ENCODE measurements around the gene FIG4.

Gene FIG4

DNA sequence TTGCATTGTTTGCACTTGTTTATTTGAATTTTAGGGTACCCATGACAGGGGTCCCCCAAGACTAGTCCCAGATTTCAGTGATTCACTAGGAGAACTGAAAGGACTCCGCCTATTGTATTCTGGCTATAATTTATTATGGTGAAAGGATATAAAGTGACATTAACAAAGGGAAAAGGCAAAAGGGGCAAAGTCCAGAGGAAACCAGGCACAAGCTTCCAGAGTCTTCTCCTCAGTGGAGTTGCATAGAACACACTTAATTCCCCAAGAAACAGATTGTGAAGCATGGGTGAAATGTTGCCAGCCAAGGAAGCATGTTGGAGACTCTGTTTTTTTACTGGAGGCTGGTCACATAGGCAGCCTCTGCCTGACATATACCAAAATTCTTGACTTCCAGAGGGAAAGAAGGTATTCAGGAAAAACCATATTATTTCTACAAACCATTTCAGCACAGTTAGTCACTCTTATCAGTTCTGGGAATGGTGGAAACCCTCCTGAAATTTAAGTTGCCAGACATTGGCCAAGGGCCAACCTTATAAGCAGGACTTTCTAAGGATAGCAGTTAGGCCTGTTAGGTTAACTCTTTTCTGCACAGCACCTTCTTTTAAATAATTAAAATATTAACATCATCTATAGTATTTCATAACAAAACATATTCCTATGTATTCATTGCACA, 71.8 kb downstream of the FIG4 start:
- no peak for DNase-seq

DNA sequence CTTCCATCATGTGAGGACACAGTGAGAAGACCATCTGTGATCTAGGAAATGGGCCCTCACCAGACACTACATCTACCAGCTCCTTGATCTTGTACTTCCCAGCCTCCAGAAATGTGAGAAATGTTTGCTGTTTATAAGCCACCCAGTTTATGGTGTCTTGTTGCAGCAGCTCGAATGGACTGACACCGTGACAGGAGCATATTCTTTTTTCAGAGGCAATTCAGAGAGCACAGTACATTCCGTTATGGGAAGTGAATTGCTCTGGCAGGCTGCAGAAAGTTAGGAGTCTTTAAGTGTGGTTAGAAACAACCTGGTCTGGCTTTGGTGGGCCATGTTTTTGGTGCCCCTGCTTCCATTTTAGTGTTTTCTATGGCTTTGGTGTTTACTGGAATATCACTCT, 75.1 kb downstream of the FIG4 start:
- DNase-seq = no peak

DNA sequence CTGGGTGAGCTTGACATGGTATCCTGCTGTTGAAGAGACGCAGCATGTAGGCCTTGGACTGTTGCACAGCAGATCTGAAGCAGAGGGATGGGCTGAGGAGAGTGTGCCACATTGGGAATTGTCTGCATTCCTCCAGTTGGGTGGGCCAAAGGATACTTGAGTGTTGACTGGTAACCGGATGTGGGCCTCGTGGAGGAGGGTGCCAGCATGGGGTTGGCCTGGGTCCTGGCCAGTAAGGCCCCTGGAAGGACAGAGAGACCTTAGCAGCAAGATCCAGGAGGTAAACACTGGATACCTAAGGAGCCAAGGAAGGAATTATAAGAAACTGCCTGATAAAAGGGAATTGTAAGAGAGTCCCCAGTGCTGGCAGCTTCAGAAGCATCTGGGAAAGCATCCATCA, 76.9 kb downstream of the FIG4 start:
- DNase-seq = no peak

DNA sequence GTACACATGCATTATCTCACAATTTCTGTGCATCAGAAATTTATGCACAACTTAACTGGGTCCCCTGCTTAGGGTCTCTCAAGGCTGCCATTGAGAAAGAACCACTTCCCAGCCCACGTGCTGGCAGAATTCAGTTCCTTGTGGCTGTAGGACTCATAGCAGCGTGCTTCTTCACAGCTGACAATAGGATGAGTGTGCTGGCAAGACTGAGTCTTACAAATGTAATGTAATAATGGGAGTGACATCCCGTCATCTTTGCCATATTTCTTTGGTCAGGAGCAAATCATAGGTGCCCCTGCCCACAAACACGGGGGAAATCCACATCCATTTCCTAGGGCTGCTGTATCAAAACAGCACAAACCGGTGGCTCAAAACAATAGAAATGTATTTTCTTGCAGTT, 77.4 kb downstream of the FIG4 start:
- DNase-seq = no peak

DNA sequence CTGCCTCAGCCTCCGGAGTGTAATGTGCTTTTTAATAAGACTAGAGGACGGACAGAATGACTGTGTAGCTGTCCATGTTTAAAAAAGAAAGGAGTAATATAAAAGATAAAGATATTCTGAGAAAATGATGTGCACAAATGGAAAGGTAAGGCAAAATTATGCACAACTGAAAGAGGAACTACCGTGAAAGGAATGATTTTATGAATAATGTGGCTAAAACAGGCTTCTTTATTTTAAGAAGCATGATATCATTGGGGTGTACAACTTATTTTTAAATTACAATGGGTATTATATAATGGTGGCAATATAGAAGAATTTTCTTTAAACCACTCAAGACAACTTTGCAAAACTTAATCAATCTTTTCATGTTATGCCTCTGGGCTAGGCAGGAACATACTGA, 78.1 kb downstream of the FIG4 start:
- no peak for DNase-seq

DNA sequence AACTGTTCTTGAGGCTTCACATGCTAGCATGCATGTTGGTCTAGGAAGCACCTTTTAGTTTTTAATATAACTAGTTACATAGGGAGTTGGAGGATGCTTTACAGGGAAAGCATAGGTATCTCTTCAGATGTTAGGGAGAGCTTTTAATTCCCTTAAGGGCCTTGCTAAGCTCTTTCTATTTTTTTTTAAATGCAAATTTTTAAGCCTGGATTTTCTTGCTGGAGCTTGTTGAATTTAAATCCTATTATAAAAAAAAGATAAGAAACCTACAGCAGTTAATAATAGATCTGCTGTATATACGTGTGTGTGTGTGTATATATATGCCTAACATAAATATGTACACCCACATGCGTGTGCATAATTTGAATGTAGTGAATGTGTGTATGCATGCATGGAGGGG, 79.0 kb downstream of the FIG4 start:
- no peak for DNase-seq

DNA sequence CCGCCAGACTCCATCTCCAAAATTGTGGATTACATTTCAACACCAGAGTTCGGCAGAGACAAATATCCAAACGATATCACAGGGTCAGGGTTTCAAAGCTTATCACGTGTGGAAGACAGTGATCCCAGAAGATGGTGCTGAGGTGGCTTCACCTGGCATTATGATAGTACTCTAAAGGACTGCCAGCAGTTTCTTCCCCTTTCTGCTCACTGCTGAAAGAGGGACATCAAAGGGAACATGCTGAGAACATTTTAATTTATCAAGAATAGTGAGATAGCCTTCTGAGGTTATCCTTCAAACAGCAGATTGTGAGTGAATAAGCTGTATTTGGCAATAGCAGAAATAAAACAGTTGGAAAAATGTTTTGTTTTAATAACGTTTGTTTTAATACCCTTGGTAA, 79.7 kb downstream of the FIG4 start:
- DNase-seq = no peak

DNA sequence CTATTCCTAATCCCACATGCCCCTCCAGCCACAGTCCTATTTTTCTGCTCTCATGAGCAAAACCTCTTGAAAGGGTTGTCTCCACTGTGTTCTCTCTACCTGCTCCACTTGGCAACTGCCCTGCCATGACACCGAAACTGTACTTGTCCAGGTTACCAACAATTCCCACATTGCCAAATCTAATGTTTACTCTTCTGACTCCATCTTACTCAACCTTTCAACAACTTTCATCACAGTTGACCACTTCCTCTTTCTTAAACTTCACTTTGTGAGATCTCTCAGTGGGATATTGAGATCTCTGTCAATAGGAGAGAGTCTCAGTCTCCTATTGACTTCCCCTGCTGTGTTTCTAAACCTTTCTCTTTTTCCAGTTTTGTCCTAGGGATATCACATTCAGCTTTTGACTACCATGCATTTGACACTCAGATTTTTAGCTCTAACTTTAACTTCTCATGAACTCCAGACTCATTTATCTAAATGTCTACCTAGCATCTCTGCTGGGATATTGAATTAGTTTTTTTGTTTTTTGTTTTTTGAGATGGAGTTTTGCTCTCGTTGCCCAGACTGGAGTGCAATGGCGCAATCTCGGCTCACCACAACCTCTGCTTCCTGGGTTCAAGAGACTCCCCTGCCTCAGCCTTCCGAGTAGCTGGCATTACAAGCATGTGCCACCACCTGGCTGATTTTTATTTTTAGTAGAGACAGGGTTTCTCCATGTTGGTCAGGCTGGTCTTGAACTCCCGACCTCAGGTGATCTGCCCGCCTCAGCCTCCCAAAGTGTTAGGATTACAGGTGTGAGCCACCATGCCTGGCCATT, 81.1 kb downstream of the FIG4 start:
- DNase-seq = peak in 1 of 2 donors; percentile 7

DNA sequence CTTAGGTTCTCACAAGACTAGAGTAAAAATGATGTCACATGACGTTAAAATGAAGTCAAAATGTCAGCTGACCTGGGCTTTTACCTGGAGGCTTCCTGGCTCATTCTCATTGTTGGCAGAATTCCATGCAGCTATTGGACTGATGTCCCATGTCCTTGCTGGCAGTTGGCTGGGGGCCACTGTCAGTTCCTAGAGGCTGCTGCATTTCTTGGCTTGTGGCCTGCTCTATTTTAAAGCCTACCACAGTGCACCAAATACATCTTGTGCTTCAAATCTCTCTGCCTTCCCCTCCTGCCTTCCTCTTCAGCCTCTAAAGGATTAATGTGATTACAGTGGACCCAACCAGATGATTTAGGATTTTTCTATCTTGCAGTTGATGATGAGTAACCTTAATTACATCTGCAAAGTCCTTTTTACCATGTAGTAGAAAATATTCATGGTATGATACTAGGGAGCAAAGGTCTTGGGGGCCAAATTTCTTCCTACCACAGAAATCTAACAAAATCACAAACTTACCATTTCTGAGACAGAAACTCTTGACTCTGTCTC, 81.9 kb downstream of the FIG4 start:
- no peak for DNase-seq

DNA sequence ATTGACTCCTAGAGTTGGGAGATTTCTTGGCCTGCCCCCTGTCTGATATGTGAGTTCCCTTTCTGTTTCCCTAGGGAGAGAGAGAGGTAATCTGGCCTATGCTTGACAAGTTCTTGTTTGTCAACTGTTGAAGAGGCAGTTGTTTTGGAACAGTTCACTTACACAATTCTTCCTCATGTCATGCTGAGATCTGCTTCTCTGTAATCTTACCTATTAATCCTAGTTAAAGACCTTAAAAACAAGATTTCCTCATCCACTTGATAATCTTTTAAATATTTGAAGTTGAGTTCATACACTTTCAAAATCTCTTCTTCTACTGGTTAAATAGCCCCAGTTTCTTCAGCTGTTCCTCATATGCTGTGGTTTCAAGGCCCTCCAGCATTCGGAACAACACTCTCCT, 89.9 kb downstream of the FIG4 start:
- no peak for DNase-seq

DNA sequence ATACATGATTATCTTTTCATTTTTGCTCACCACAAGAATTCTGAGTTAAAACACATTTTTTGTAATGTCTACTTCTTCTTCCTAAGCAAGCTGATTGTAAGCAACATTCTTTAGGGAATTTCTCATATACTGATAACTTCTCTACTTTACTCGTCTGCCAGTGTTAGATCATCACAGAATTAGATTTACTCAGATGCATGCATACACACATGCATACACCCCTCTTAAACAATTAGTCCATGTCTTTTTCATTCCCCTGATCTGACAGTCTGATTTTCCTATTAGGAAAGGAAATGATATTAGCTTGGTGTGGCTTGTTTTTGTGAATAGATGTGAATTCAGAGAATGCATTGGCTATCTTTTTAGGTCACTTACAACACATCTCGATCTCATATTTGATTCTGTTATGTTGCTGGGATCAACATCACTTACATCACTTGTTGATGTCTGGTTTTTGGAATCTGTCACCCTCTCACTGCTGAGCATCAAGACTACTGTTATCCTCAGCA, 91.4 kb downstream of the FIG4 start:
- no peak for DNase-seq

DNA sequence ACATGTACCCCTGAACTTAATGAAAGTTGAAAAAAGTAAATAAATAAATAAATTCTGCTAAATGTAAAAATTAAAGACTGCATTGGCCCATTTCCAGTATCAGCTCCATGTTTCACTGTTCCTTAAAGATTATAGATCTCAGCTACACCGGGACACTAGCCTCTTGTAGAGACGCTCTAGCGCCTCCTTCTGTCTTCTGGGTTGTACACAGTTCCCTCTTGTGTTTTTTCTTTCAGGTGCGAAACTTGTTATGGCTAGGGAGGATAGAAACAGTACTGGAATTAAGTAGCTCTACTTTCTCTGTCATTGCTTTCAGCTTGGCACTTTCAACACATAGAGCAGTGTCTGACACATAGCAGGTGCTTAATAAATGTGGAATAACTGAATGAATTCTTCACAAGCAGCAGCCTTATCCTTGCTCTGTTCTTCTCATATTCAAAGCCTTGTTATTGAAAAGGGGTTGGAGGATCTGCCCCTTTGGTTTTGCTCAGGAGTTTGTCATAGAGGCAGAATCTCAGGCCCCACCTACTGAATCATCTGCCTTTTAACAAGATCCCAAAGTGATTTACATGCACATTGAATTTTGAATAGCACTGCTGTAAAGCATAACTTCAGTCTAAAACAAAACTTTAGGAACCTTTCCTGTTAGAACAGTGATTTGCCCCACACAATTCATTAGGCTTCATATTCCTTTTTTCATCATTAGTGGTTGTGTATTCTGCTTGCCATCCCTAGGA, 92.3 kb downstream of the FIG4 start:
- no peak for DNase-seq

DNA sequence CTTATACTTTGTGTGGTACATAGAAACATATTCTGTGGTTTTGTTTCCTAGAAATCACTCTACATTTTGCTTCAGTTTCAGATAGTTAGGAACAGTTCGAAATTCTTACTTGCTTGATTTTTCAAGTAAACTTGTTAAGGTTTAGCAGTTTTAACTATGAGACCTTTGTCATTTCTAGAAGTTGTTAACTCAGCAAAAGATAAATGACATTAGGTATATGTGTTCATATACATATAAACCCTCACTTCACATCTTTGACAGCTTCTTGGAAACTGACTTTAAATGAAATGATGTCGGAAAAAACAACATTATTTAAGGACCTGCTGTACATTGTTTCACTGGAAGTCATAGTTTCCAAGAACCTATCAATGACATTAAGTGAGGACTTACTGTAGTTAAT, 96.2 kb downstream of the FIG4 start:
- DNase-seq = no peak

DNA sequence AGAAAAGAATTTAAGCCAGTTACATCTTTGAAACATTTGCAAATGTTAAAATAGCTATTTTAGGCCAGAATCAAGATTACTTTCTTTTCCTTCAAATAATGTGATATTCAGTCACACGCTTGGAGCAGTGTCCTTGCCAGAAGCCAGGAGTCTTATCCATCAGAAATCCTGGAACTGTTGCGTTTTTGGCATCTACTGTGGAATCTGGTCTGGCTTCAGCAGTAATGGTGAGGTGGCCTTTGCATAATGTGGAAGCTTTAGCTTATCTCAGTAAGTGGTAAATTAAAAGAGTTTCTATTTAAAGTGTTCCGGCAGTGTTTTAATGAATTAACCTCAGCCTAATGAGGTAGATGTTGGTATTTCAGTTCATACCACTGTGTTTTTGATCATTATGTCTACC, 97.6 kb downstream of the FIG4 start:
- no peak for DNase-seq

DNA sequence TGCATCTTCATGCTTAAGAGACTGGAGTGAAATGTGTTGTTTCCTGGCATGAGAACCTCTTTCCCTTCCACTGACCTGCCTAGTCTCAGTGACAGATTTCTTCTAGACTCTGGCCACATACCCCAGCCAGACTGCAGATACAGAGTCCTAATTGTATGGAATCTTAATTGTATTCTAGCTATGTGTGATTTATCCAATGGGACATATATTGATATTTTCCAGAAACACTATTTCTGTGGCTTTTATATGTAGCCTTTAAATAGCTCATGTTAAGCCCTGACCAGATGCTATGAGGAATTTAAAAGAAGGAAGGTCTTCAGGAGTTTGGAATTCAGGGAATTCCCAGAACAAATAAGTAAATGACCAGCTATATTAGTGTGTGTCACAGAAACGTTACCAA, 99.0 kb downstream of the FIG4 start:
- no peak for DNase-seq

DNA sequence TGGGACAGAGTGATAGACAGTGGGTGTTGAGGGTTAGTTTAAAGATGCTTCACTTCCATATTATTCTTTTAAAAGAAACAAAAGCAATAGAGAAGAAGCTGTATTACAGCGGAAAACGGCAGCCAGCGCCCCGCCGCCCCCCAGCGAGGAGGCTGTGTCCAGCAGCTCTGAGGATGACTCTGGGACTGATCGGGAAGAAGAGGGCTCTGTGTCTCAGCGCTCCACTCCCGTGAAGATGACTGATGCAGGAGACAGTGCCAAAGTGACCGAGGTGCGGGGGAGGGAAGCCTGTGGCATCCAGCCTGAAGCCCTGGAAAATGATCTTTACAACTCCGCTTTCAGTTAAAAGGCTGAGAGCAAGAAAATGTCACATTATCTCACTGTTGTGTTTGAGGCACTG, 100.2 kb downstream of the FIG4 start:
- DNase-seq = no peak

DNA sequence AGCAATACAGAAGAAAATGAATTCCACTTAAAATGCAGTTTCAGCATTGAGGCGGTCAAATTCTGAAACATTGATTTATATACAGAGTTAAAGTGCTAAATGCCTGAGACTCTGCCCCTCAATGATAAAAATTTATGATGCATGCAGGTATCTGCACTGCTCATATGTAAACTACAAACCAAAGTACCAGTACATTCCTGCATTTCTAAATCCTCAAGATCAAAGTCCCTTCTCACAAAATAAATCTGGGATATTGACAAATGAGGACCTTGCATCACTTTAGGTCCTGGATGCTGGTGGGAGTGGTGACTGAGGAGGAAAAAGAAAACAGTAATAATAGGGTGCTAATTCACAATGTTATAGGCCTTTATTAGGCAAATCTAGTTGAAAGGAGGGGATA, 101.9 kb downstream of the FIG4 start:
- DNase-seq = no peak

DNA sequence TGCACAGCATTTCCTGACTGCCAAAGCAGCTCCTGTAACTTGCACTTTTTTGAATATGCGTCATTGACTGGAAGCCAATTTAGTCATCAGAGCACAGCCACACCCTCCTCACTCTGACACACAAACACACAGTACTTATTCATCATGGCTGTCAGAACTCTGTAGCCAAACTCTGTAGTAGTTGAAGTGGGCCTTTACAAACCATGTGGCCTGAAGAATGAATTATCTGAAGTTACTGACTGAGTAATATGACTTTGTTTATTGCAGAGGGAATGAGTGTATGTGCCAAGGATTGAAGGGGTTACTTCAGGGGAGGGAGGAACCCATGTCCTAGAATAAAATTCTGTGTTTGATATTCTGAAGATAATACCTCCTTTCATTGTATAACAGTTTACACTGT, 102.7 kb downstream of the FIG4 start:
- DNase-seq = peak in 1 of 2 donors; percentile 5

DNA sequence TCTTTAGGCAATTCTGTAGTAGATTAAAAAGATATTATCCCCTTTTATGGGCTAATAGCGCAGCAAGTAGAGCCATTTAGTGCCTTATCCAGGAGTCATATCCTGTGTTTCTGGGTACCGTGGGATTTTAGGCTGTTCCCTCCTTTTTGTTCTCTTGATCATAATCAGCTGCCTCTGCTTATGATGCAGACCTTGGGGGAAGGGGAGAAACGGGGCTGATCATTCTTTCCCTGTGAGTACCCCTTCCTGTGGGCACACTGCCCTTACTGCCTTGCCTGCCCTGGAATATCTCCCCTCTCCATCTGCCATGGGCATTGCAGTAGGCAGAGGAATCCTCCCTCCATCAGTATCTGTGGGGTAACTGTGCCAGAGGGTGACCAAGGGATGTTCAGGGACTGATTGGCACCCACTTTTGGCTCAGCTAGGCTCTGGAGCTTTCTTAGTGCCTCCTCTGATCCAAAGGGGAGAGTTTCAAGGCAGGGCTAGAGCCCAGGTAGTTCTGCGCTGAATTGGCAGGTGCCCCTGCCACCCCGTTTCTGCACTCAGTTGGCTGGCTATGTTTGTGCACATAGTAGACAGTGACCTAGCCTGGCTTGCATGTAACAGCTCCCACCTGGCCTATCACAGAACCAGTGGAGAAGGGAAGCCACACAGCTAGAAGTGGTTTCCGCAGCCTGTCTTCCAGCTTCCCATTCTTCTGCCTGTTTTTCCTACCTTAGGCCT, 103.3 kb downstream of the FIG4 start:
- DNase-seq = no peak

DNA sequence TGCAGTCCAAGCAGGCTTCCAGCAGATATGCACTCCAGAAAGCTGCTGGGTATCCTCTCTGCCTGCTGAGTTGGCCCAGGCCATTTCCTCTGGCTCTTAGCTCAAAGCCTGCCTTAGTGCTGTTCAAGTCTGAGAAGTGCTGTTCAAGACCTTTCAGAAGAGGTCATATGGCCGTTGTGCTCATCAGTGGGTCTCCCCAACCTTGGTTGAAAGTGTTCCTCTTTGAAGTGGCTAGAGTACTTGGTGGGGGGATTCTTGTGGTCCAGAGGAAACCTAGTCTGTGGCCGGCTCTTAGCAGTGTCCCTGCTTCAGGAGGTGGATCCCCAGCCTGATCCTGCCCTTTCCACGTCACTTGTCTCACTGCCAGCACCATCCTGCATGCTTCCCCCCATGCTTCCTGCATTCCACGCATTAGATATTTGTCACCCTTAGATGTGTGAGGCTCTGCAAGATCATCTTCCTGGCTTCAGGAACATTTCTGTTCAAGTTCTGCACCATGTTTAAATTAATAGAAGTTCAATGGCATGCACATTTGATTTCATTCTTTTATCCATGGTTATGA, 105.0 kb downstream of the FIG4 start:
- no peak for DNase-seq

DNA sequence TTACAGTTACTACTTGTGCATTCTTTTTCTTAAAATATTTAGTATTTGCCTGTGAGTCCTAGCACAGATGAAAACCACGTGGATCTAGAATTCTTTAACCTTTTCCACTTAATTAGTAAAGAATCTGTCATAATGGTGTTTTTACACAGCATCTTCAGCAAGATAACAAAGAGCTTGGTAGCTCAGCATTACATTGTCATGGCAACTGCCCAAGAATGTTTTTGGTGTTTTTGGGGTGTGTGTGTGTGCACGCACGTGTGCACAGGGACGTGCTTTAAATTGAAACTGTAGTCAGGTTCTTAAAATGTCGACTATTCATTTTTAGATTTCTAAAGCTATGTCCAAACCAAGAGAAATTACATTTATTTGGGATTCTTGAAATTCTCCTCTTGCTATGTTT, 108.0 kb downstream of the FIG4 start:
- no peak for DNase-seq

DNA sequence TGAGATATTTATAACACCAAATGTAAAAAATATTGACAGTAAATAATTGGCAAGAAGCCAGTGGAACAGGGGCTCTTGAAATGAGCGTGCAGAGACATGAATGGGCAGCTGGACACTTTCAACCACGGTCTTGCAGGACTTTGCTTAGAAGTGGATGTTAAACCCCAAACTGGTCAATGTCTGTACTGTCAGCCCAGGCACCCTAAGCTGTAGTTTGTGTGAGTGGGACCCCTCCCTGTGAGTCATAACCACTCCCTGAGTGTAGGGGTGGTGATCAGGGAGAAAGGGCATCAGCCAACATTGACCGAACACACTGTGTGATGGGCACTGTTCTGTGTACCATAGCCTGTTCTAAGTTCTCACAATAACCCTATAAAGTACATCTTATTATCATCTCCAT, 108.6 kb downstream of the FIG4 start:
- no peak for DNase-seq

DNA sequence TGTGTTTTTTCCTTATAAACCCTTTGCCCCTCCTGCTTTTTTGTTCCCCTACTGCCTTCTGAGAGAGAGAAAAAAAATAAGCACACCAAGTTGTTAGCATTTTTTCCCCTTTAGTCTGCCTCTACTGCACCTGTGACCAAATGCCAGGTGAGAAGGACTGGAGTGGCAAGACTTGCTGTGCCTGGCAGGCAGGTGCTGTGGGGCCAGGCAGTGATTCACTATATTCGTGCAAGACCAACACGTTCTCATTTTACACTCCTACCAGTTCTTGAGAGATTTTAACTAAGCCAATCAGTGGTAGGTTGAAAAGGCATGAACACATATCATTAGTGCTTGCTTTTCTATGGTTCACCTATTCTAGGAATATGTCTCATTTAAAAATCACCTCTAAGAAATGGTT, 109.7 kb downstream of the FIG4 start:
- DNase-seq = no peak

Measured in CD4-positive, alpha-beta T cell treated with Interferon alpha-2 for 1 hour (primary cell).